ENCODE results near the gene PTP4A1. TPM values are rescaled to one million over a fixed set of nuclear protein-coding genes. Genes with fewer than 3 reads are reported as not detected.

Gene PTP4A1
- total and polyA plus RNA-seq, 2 of the 13 experiments (the other 11 are each of a cell fraction or from before 2014, with no cell fraction given): 141 to 376 TPM

GRCh38 chr6:63573076-63573898, 1.0 kb downstream of the PTP4A1 start (continued):
- TF ChIP-seq PRDM15 (CRISPR knock-in tag; IDR thresholded peaks at IDR 0.05) (peak; percentile 47; the same call in 1 of the 2 replicates), ATF2 (CRISPR knock-in tag; IDR thresholded peaks at IDR 0.05) (peak; percentile 81), ARID4A (CRISPR knock-in tag; IDR thresholded peaks at IDR 0.05; ENCODE audit: borderline replicate concordance) (peak; percentile 79; the same call in 1 of the 2 replicates), REXO4 (CRISPR knock-in tag; IDR thresholded peaks at IDR 0.05; ENCODE audit: borderline replicate concordance) (0 out of 2 replicates have a peak, but pooled peaks have one; percentile 61), ZBTB14 (CRISPR knock-in tag; IDR thresholded peaks at IDR 0.05) (peak; percentile 41; the same call in 1 of the 2 replicates), ZNF432 (CRISPR knock-in tag; IDR thresholded peaks at IDR 0.05; ENCODE audit: borderline replicate concordance) (no peak), ZBTB1 (CRISPR knock-in tag; IDR thresholded peaks at IDR 0.05; ENCODE audit: borderline replicate concordance) (no peak), FOXA3 (CRISPR knock-in tag; IDR thresholded peaks at IDR 0.05) (peak; percentile 53; the same call in 1 of the 2 replicates), NCOR1 (IDR thresholded peaks at IDR 0.05; ENCODE audit: borderline replicate concordance, low read length) (no peak; the same call in 1 of the 2 replicates), SNAPC5 (CRISPR knock-in tag; IDR thresholded peaks at IDR 0.05; ENCODE audit: borderline replicate concordance) (peak; percentile 52; the same call in 1 of the 2 replicates), ZFP36L1 (CRISPR knock-in tag; IDR thresholded peaks at IDR 0.05) (no peak), ZNF430 (CRISPR knock-in tag; IDR thresholded peaks at IDR 0.05) (0 out of 2 replicates have a peak, but pooled peaks have one; percentile 80), USF2 (IDR thresholded peaks at IDR 0.05; ENCODE audit: low read depth, low read length) (no peak), USF2 (CRISPR knock-in tag; IDR thresholded peaks at IDR 0.05; ENCODE audit: borderline replicate concordance) (no peak)
